ENCODE data around the gene TMEM130.
A peak's percentile ranks its signal among the peaks of the same experiment; 100 is the strongest.

DNA sequence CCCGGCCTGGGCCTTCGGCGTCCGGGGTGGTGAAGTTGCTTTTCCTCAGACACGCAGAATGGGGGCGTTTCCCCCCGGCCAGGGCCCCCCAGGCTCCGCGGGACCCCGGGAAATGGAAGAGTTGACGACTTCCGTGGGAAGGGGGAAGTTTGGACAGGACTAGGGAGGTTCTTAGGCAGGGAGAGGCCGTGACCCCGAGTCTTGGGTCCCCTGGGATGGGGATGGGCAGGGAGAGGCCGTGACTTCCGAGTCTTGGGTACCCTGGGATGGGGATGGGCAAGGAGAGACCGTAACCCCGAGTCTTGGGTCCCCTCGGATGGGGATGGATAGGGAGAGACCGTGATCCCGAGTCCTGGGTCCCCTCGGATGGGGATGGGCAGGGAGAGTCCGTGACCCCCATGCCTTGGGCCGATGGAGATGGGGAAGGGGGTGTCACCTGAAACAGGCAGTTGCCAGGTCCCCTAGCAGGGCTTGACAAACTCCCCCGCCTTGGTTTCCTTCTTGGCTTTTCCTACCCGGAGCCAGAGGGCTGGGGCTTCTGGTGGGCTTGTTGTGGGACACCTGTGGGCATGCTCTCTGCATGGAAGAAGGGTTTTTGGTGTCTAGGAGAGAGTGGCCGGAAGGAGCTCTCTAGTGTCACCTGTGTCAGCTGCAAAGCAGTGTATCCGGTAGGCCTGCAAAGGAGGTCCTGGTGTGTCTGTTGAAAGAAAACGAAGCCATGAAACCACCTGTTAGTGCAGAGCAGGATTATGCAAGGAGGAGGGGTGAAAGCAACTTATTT lies 9.6 kb upstream of the TMEM130 start:
- TF ChIP-seq, protein P1, sequence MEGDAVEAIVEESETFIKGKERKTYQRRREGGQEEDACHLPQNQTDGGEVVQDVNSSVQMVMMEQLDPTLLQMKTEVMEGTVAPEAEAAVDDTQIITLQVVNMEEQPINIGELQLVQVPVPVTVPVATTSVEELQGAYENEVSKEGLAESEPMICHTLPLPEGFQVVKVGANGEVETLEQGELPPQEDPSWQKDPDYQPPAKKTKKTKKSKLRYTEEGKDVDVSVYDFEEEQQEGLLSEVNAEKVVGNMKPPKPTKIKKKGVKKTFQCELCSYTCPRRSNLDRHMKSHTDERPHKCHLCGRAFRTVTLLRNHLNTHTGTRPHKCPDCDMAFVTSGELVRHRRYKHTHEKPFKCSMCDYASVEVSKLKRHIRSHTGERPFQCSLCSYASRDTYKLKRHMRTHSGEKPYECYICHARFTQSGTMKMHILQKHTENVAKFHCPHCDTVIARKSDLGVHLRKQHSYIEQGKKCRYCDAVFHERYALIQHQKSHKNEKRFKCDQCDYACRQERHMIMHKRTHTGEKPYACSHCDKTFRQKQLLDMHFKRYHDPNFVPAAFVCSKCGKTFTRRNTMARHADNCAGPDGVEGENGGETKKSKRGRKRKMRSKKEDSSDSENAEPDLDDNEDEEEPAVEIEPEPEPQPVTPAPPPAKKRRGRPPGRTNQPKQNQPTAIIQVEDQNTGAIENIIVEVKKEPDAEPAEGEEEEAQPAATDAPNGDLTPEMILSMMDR (optimal IDR thresholded peaks at IDR 0.05 in 1 of 3, IDR thresholded peaks at IDR 0.05 in 1 of 3, conservative IDR thresholded peaks at IDR 0.05 in 1 of 3; ENCODE audit: extremely low read depth in 1 of 3, insufficient read depth in 2 of 3, low read length in 3 of 3), result peak; percentile 27 to 44 (median 33)
- no peak for TF ChIP-seq EZH2 (IDR thresholded peaks at IDR 0.05; ENCODE audit: low read length)
